Kidney glomerular epithelial cell (primary cell): ENCODE data around the gene PRSS53.

Source experiments
- DNase-seq: peaks from one replicate; lab custom pipeline; 2025; lab: John Stamatoyannopoulos, UW

Gene PRSS53

DNA sequence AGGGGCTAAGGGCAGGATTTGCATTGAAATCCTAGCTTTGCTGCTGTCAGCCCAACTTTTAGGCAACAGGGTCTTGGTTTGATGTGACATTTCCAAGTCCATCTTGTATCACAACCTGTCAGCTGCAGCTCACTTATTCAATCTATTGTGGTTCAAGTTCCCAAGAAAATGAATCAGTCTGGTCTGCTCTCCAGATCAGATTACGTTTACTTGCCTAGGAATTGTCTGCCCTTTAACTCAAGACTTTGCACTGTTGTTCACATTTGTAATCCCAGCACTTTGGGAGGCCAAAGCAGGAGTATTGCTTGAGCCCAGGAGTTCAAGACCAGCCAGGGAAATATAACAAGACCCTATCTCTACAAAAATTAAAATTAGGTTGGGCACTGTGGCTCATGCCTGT, 45.4 kb downstream of the PRSS53 start:
- no peak for DNase-seq

DNA sequence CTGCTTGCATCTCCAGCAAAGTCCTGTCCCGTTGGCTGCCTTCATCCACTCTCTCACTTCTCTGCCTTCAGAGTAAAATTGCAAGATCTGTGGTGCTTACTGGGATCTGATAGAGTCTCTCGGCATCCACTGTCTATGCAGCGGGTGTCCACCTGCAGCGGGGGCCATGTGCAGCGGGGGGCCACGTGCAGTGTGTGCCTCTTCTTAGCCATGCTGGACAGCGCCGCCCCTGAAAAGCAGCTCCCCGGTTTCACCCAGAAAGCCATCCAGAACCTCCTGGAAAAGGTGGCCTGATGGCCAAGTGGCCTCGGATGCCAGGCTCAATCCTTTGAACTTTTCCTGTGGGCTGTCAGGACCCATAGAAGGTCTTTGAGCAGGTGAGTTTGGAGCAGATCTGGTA, 45.9 kb downstream of the PRSS53 start:
- no peak for DNase-seq

DNA sequence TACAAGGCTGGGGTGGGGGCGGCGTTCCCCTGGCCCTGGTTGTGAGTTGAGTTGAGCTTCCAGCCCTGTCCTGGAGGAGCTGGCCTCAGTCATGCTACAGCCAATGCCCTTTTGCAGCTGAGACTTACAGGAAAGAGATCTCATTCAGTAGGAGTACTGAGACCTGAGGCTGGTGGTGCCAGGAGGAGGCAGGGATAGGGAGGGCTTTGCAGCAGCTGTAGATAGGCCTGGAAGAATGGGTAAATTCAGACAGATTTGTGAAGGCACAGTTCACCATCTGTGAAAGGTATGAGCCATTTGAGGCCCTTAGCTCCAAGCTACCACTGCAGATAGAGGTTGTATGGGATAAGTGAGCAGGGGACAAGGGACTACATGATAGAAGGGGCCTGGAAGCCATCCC, 49.8 kb downstream of the PRSS53 start:
- DNase-seq, result no peak

GRCh38 chr16:31036691-31037090, 52.1 kb downstream of the PRSS53 start:
- no peak for DNase-seq

GRCh38 chr16:31033709-31034492, 54.8 kb downstream of the PRSS53 start:
- DNase-seq, result peak; percentile 39
